ENCODE measurements around the gene GPBAR1.

GPBAR1 gene

GRCh38 chr2:218244204-218244603 is 16.6 kb upstream of the GPBAR1 start:
- DNase-seq (ENCODE audit: low read depth in 2 of 2) = no peak

- DNase-seq (ENCODE audit: low read depth in 2 of 2) = no peak
These were observed 16.1 kb upstream of the GPBAR1 start for GRCh38 chr2:218244665-218245064.

GRCh38 chr2:218245214-218245613 is 15.6 kb upstream of the GPBAR1 start:
- no peak for DNase-seq (ENCODE audit: low read depth in 2 of 2)

- no peak for DNase-seq (ENCODE audit: low read depth in 2 of 2)
These were observed 11.1 kb upstream of the GPBAR1 start for GRCh38 chr2:218249691-218250090.

- no peak for DNase-seq (ENCODE audit: low read depth in 2 of 2)
These were observed 8.1 kb upstream of the GPBAR1 start for GRCh38 chr2:218252509-218253231.

GRCh38 chr2:218253232-218253625 is 7.6 kb upstream of the GPBAR1 start:
- no peak for DNase-seq (ENCODE audit: low read depth in 2 of 2)

GRCh38 chr2:218255446-218255845 is 5.4 kb upstream of the GPBAR1 start:
- no peak for DNase-seq (ENCODE audit: low read depth in 2 of 2)

GRCh38 chr2:218256612-218257350 is 4.0 kb upstream of the GPBAR1 start:
- DNase-seq (ENCODE audit: low read depth in 2 of 2) = no peak

- peak; percentile 58 to 66 for DNase-seq (ENCODE audit: low read depth in 2 of 2)
These were observed 3.3 kb upstream of the GPBAR1 start for GRCh38 chr2:218257390-218257981.

- no peak for DNase-seq (ENCODE audit: low read depth in 2 of 2)
These were observed 1.5 kb upstream of the GPBAR1 start for GRCh38 chr2:218259099-218259961.

- no peak for DNase-seq (ENCODE audit: low read depth in 2 of 2)
These were observed 649 bp upstream of the GPBAR1 start for GRCh38 chr2:218260166-218260565.

- no peak for DNase-seq (ENCODE audit: low read depth in 2 of 2)
These were observed 815 bp downstream of the GPBAR1 start for GRCh38 chr2:218261423-218262236.

GRCh38 chr2:218262237-218262600 is 1.4 kb downstream of the GPBAR1 start:
- no peak for DNase-seq (ENCODE audit: low read depth in 2 of 2)

GRCh38 chr2:218262631-218263586 is 2.1 kb downstream of the GPBAR1 start:
- no peak for DNase-seq (ENCODE audit: low read depth in 2 of 2)

- DNase-seq (ENCODE audit: low read depth in 2 of 2) = no peak
These were observed 3.2 kb downstream of the GPBAR1 start for GRCh38 chr2:218263817-218264641.

GRCh38 chr2:218264773-218265561 is 4.2 kb downstream of the GPBAR1 start:
- DNase-seq (ENCODE audit: low read depth in 2 of 2) = no peak

GRCh38 chr2:218265626-218266025 is 4.8 kb downstream of the GPBAR1 start:
- DNase-seq (ENCODE audit: low read depth in 2 of 2) = no peak

- no peak for DNase-seq (ENCODE audit: low read depth in 2 of 2)
These were observed 5.6 kb downstream of the GPBAR1 start for GRCh38 chr2:218266316-218266979.
